Activated CD4-positive, alpha-beta memory T cell treated with anti-CD3 and anti-CD28 coated beads for 36 hours (primary cell): ENCODE results near the gene IQGAP1. TPM values are rescaled to one million over a fixed set of nuclear protein-coding genes. Genes with fewer than 3 reads are reported as not detected.
"Not testable (repeated sequence)": the region's sequence is repeated elsewhere in the genome, so short reads cannot be mapped to it uniquely, and the experiment has no call there.

ENCODE experiments used
- CTCF ChIA-PET: fragments of 350-600 bp; sonication (Branson Sonifier 250); formaldehyde crosslinking; loops from one replicate; lab custom pipeline; 2021; ENCODE audit warnings: antibody characterized with exemption, inconsistent platforms; lab: Charles Lee
- POLR2A ChIA-PET: fragments of 350-600 bp; sonication (Branson Sonifier 250); formaldehyde crosslinking; loops from one replicate; lab custom pipeline; 2021; ENCODE audit warnings: antibody characterized with exemption; lab: Charles Lee
- DNase-seq: peaks from one replicate; pipeline ENCODE4 v3.0.0-alpha.2; 2020
- H3K27ac Mint-ChIP-seq: one replicate; pipeline ENCODE4 v1.8.0; 2021; ENCODE audit warnings: mixed read lengths
- H3K27me3 Mint-ChIP-seq: one replicate; pipeline ENCODE4 v1.8.0; 2021; ENCODE audit warnings: mixed read lengths
- H3K36me3 Mint-ChIP-seq: one replicate; pipeline ENCODE4 v1.8.0; 2021; ENCODE audit warnings: mixed read lengths
- H3K4me1 Mint-ChIP-seq: one replicate; pipeline ENCODE4 v1.8.0; 2021; ENCODE audit warnings: low read depth, mixed read lengths
- H3K4me3 Mint-ChIP-seq: one replicate; pipeline ENCODE4 v1.8.0; 2021; ENCODE audit warnings: mild to moderate bottlenecking, mixed read lengths
- H3K9me3 Mint-ChIP-seq: one replicate; pipeline ENCODE4 v1.8.0; 2021; ENCODE audit warnings: mixed read lengths
- intact Hi-C: fragments of 100-400 bp; cut with micrococcal nuclease; formaldehyde crosslinking; loops from one replicate; pipeline ENCODE4 v1.15.1; 2023
- total RNA-seq, 2 experiments: library from RNA; stranded (reverse); gene quantifications; one replicate each; pipeline ENCODE4 v1.2.3, GENCODE V29; 2021

IQGAP1 gene
- total RNA-seq, 2 experiments from 2014 or later: 186 to 207 TPM

DNA sequence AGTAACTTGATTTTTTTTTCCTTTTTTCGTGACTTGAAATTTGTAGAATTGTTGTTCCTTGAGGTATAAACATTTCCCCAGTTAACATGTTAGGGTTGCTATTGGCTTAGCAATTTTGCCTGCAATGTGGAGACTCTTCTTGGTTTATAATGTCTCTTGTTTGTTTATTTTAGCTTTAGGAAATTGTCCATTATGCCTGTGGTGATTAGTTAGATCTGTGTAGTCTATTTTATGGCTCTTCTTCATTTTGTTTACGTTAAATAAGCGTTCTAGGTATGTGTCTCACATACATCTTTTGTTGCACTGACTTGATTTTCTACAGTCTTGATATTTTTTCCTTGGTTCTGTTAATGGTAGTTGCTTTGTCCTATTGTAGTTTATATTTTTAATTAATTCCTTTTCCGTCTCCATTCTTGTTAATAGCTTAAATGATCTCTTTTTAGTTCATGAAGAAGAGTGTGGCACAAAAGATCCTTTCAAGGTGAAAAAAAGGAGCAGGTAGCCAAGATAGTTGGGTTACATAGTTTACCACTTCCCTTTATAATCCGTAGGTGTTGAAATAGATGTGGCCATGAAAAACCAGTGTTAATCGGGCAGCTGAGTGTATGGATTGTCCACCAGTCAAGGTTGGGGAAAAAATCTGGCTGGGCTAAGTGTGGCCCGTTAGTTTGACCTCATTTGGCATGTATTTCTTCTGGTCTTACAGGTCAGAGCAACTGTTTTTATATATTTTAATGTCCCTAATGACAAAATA lies 12.1 kb downstream of the IQGAP1 start:
- POLR2A ChIA-PET: interaction anchor here (0.7 to 4.1 kb wide), 5 partner anchors 9 to 503 kb away, joined by 3 to 28 read pairs (median 5); partner anchors contain the start of genes IQGAP1 and MAN2A2
- no peak for DNase-seq
- intact Hi-C loops: loop anchor here (2.0 to 10.0 kb wide), 4 partner anchors 47 to 505 kb away; partner anchors contain the start of genes AP3S2 and ZNF774
- Mint-ChIP-seq H3K36me3 (peaks cover 9% of the 10 kb centered on the region), H3K27ac (peak overlapping the region; percentile 91), H3K4me3 (peak overlapping the region; percentile 57), H3K4me1 (peaks cover 67% of the 10 kb centered on the region), H3K27me3 (no peaks in the 10 kb centered on the region), H3K9me3 (no peaks in the 10 kb centered on the region)
- CTCF ChIA-PET: interaction anchor here (1.5 to 3.6 kb wide), 5 partner anchors 12 to 107 kb away, joined by 3 to 12 read pairs (median 6); partner anchors contain the start of gene IQGAP1

DNA sequence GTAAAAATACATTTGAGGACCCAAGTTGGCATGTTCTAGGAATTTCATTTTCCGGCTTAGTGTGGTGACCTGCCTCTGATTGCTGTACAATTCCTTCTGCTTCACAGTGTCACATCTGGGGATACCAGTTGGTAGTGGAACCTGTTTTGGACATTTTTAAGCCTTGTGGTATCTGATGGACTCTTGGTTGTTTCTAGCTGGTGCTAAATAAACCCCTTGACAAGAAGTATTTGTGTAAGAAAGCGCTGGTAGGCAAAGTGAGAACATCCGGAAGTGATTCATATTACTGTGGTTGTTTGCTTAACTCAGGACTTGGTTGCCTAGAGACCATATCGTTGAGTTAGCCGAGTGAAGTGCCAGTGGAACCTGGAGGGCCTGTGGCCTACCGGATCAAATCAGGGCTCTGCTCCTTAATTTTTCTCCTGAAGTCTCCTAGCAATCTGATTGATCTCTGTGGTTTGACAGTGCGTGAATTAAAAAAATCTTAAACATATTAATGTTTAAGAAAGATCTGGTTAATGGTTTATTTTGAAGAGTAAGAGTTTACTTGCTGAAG lies 12.8 kb downstream of the IQGAP1 start:
- Mint-ChIP-seq H3K36me3 (peaks cover 9% of the 10 kb centered on the region), H3K9me3 (no peaks in the 10 kb centered on the region), H3K4me1 (peaks cover 66% of the 10 kb centered on the region), H3K4me3 (peak overlapping the region; percentile 57), H3K27me3 (no peaks in the 10 kb centered on the region), H3K27ac (peak overlapping the region; percentile 91)
- intact Hi-C loops: loop anchor here (1.0 to 10.0 kb wide), 6 partner anchors 13 to 506 kb away; partner anchors contain the start of genes AP3S2, IQGAP1 and ZNF774
- DNase-seq: peak; percentile 72
- POLR2A ChIA-PET: interaction anchor here (0.7 to 4.1 kb wide), 5 partner anchors 9 to 502 kb away, joined by 3 to 28 read pairs (median 5); partner anchors contain the start of genes IQGAP1 and MAN2A2
- CTCF ChIA-PET: interaction anchor here (1.5 to 3.6 kb wide), 5 partner anchors 12 to 108 kb away, joined by 3 to 12 read pairs (median 6); partner anchors contain the start of gene IQGAP1

DNA sequence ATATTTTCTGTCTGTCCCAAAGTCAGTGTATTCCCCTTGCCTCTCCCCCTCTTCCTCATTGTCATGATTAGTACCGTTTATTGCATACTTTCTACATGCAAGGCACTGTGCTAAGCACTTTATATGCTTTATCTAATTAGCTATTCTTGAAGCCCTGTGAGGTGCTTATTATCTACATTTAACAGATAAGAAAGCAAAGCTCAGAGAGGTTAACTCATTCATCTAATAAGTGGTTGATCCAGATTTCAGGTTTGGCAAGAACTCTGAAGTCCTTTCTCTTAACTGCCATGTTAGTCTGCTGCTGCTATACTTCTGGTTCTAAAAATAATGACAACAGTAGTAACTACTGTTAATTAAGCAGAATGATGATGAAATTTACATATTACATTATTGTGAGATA lies 13.5 kb downstream of the IQGAP1 start:
- peaks cover 67% of the 10 kb centered on the region for H3K4me1 Mint-ChIP-seq
- DNase-seq: no peak
- no peaks in the 10 kb centered on the region for H3K27me3 Mint-ChIP-seq
- peak overlapping the region; percentile 91 for H3K27ac Mint-ChIP-seq
- intact Hi-C loops: loop anchor here (1.0 to 10.0 kb wide), 6 partner anchors 13 to 507 kb away; partner anchors contain the start of genes AP3S2, IQGAP1 and ZNF774
- H3K9me3 Mint-ChIP-seq: no peaks in the 10 kb centered on the region
- ChIA-PET POLR2A (interaction anchor here (0.7 to 4.1 kb wide), 5 partner anchors 10 to 349 kb away, joined by 3 to 28 read pairs (median 8); partner anchors contain the start of gene IQGAP1), CTCF (interaction anchor here (0.7 to 3.6 kb wide), 5 partner anchors 14 to 81 kb away, joined by 3 to 12 read pairs (median 7); partner anchors contain the start of gene IQGAP1)
- H3K36me3 Mint-ChIP-seq: peaks cover 4% of the 10 kb centered on the region
- peak overlapping the region; percentile 57 for H3K4me3 Mint-ChIP-seq

DNA sequence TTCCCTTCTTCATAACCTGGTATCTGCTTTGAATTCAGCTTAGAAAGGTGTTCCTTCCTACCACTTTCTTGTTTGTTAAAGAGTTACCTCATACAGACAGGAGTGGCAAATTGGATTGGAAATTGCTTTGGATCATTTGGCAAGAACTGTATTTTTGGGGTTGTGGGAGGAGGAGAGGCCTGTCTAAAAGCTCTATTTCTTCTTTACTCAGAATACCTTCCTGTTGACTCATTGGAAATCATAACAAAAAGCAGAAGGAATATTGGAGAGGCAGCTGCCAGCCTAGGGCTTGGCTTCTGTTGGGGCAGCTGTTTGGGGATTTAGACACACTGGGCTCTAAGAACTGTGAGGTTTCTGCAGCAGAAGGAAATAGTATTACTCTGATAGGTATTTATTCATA lies 14.2 kb downstream of the IQGAP1 start:
- no peak overlapping the region for H3K4me3 Mint-ChIP-seq
- peaks cover 70% of the 10 kb centered on the region for H3K4me1 Mint-ChIP-seq
- peak overlapping the region; percentile 91 for H3K27ac Mint-ChIP-seq
- H3K9me3 Mint-ChIP-seq: no peaks in the 10 kb centered on the region
- POLR2A ChIA-PET: interaction anchor here (0.6 to 4.1 kb wide), 5 partner anchors 11 to 348 kb away, joined by 3 to 28 read pairs (median 4); partner anchors contain the start of gene IQGAP1
- peaks cover 4% of the 10 kb centered on the region for H3K36me3 Mint-ChIP-seq
- DNase-seq: no peak
- CTCF ChIA-PET: interaction anchor here (0.7 to 3.6 kb wide), 4 partner anchors 14 to 82 kb away, joined by 3 to 12 read pairs (median 5); partner anchors contain the start of gene IQGAP1
- intact Hi-C loops: loop anchor here (5.0 to 10.0 kb wide), 3 partner anchors 135 to 507 kb away; partner anchors contain the start of gene AP3S2
- H3K27me3 Mint-ChIP-seq: no peaks in the 10 kb centered on the region

DNA sequence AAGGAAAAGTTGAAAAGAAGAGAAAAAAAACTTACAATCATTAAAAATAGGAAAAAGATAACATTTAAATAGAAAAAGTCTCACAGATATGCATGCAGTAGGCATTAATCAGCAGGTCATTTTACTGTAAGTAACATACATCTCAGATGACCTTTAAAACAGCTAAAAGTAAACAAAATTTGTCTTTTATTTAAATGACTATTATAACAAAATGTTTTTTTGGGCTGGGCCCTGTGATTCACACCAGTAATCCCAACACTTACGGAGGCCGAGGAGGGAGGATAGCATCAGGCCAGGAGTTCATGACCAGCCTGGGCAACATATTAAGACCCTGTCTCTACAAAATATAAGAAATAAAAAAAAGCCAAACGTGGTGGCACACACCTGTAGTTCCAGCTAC lies 14.7 kb downstream of the IQGAP1 start:
- Mint-ChIP-seq H3K27me3 (no peaks in the 10 kb centered on the region), H3K36me3 (peaks cover 4% of the 10 kb centered on the region), H3K4me1 (peaks cover 74% of the 10 kb centered on the region), H3K9me3 (no peaks in the 10 kb centered on the region), H3K4me3 (no peak overlapping the region), H3K27ac (peak overlapping the region; percentile 91)
- no peak for DNase-seq
- POLR2A ChIA-PET: interaction anchor here (1.3 to 1.4 kb wide), 2 partner anchors 12 to 17 kb away, joined by 4 to 8 read pairs; no protein-coding TSS in a partner anchor
- intact Hi-C loops: loop anchor here (5.0 to 10.0 kb wide), 3 partner anchors 135 to 508 kb away; partner anchors contain the start of gene AP3S2
- CTCF ChIA-PET: interaction anchor here (1.1 to 3.6 kb wide), 3 partner anchors 15 to 83 kb away, joined by 3 to 12 read pairs (median 7); partner anchors contain the start of gene IQGAP1

DNA sequence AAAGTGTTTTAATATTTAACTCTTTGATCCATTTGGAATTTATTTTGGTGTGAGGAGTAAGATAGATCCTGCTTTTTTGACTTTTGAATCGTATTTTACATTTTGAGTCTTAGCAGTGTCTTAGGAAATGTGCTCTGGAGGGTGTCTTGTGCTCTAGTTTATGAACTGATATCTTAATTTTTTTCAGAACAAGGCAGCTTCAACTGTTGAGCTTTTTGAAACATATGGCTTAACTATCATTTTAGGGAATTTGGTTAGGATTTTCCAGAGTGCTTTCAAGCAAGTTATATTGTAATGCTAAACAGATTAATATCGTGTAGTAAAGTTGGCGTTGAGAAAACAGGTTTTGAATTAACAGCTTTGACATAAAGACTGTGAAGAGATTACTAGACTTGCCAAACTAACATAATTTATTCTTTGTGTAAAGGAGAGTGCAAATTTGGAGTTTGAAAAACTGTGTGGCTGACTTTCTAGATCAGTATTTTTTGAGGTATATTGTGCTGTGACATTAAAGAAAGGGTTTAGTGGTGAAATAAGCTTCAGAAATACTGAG lies 17.1 kb downstream of the IQGAP1 start:
- no peaks in the 10 kb centered on the region for H3K27me3 Mint-ChIP-seq
- no peak overlapping the region for H3K27ac Mint-ChIP-seq
- H3K36me3 Mint-ChIP-seq: peaks cover 16% of the 10 kb centered on the region
- H3K4me3 Mint-ChIP-seq: no peak overlapping the region
- intact Hi-C loops: loop anchor here (10.0 kb wide), 2 partner anchors 310 to 510 kb away; partner anchors contain the start of gene AP3S2
- POLR2A ChIA-PET: no interaction called here
- H3K4me1 Mint-ChIP-seq: peaks cover 81% of the 10 kb centered on the region
- H3K9me3 Mint-ChIP-seq: peaks cover 3% of the 10 kb centered on the region
- CTCF ChIA-PET: interaction anchor here (1.3 to 2.2 kb wide), 2 partner anchors 43 to 77 kb away, joined by 5 to 8 read pairs; no protein-coding TSS in a partner anchor
- DNase-seq: no peak

DNA sequence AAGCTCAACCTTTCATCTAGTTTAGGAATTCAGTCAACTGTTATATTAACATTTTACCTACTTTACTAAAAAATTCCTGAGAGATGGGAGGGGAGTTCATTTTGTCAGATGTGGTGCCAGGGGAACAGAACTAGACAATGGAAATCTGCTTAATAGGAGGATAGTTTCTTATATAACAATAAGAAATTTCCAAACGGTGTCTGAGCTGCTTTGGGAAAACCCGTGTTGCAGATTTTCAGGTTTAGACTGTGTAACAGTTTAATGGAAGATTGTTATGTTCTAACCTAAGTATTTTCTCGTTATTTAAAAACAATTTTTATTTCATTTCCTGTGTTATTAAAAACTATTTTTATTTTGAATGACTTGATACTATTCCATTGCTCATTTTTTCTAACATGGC lies 19.3 kb downstream of the IQGAP1 start:
- Mint-ChIP-seq H3K27me3 (no peaks in the 10 kb centered on the region), H3K4me3 (no peak overlapping the region), H3K27ac (peak overlapping the region; percentile 71), H3K4me1 (peaks cover 74% of the 10 kb centered on the region), H3K9me3 (peaks cover 3% of the 10 kb centered on the region), H3K36me3 (peaks cover 19% of the 10 kb centered on the region)
- CTCF ChIA-PET: interaction anchor here (0.6 to 1.4 kb wide), 6 partner anchors 9 to 74 kb away, joined by 3 to 5 read pairs (median 4); partner anchors contain the start of gene IQGAP1
- POLR2A ChIA-PET: interaction anchor here (1.0 to 2.0 kb wide), 7 partner anchors 9 to 71 kb away, joined by 3 to 19 read pairs (median 5); partner anchors contain the start of gene IQGAP1
- intact Hi-C loops: loop anchor here (10.0 kb wide), 2 partner anchors 313 to 513 kb away; partner anchors contain the start of gene AP3S2
- no peak for DNase-seq

DNA sequence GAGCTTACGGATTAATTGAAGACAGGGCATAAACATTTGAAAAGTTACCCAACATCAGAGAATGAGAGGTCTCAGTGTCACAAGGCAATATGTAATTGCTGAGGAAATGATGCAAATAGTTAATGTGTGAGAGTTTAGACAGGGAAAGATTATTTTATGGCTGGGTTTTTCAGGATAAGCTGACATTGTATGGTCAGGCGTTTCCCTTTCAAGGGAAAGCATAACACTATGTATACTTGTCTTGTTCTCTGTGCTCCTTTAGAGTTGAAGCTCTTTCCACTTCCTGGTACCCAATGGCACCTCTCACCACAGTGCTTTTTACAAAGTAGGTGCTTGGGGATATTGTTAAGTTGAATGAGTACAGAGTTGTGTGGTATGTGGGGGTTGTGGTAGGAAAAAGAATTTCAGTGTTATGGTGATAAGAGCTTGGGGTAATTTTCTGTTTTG lies 19.9 kb downstream of the IQGAP1 start:
- Mint-ChIP-seq H3K27me3 (no peaks in the 10 kb centered on the region), H3K27ac (peak overlapping the region; percentile 71), H3K36me3 (peaks cover 19% of the 10 kb centered on the region), H3K4me3 (peak overlapping the region; percentile 8), H3K9me3 (peaks cover 3% of the 10 kb centered on the region), H3K4me1 (peaks cover 77% of the 10 kb centered on the region)
- peak; percentile 44 for DNase-seq
- intact Hi-C loops: loop anchor here (1.0 to 10.0 kb wide), 3 partner anchors 11 to 513 kb away; partner anchors contain the start of gene AP3S2
- POLR2A ChIA-PET: interaction anchor here (1.0 to 2.0 kb wide), 7 partner anchors 10 to 71 kb away, joined by 3 to 19 read pairs (median 5); partner anchors contain the start of gene IQGAP1
- CTCF ChIA-PET: interaction anchor here (0.6 to 1.4 kb wide), 7 partner anchors 10 to 118 kb away, joined by 3 to 5 read pairs (median 4); no protein-coding TSS in a partner anchor

DNA sequence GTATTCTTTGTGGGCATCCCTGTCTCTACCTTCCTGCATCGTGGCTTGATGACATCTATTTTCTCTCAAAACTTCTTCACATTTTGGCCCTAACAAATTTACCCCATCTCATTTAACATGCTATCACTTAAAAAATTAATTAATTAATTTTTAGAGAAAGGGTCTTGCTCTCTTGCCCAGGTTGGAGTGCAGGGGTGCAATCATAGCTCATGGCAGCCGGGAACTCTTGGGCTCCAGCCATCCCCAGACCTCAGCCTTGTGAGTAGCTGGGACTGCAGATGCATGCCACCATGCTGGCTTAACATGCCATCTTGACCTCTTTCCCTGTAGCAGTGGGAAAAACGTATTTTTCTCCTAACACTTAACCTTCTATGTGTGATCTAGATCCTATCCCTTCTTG lies 20.6 kb downstream of the IQGAP1 start:
- H3K27me3 Mint-ChIP-seq: no peaks in the 10 kb centered on the region
- intact Hi-C loops: loop anchor here (1.0 to 10.0 kb wide), 3 partner anchors 11 to 514 kb away; partner anchors contain the start of gene AP3S2
- H3K4me3 Mint-ChIP-seq: no peak overlapping the region
- H3K4me1 Mint-ChIP-seq: peaks cover 82% of the 10 kb centered on the region
- peaks cover 3% of the 10 kb centered on the region for H3K9me3 Mint-ChIP-seq
- ChIA-PET POLR2A (interaction anchor here (1.2 to 2.0 kb wide), 5 partner anchors 10 to 70 kb away, joined by 3 to 19 read pairs (median 5); no protein-coding TSS in a partner anchor), CTCF (interaction anchor here (0.6 to 1.2 kb wide), 2 partner anchors 46 to 117 kb away, joined by 3 to 5 read pairs; no protein-coding TSS in a partner anchor)
- H3K27ac Mint-ChIP-seq: no peak overlapping the region
- DNase-seq: no peak
- H3K36me3 Mint-ChIP-seq: peaks cover 19% of the 10 kb centered on the region

DNA sequence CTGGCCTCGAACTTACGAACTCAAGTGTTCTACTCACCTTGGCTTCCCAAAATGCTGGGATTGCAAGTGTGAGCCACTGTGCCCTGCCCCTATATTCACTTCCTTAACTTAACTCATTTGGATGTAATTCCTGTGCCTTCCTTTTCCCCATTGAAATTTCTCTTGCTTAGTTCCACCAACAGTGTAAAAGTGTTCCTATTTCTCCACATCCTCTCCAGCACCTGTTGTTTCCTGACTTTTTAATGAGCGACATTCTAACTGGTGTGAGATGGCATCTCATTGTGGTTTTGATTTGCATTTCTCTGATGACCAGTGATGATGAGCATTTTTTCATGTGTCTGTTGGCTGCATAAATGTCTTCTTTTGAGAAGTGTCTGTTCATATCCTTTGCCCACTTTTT lies 21.5 kb downstream of the IQGAP1 start:
- Mint-ChIP-seq H3K4me1 (peaks cover 81% of the 10 kb centered on the region), H3K36me3 (peaks cover 16% of the 10 kb centered on the region)
- H3K9me3 Mint-ChIP-seq, H3K27ac Mint-ChIP-seq, H3K27me3 Mint-ChIP-seq, DNase-seq, H3K4me3 Mint-ChIP-seq, POLR2A ChIA-PET, CTCF ChIA-PET: not testable (repeated sequence)
- intact Hi-C loops: loop anchor here (10.0 kb wide), 2 partner anchors 315 to 515 kb away; partner anchors contain the start of gene AP3S2
